Measurements from ENCODE around the gene IGFBP1.

The IGFBP1 gene

DNA sequence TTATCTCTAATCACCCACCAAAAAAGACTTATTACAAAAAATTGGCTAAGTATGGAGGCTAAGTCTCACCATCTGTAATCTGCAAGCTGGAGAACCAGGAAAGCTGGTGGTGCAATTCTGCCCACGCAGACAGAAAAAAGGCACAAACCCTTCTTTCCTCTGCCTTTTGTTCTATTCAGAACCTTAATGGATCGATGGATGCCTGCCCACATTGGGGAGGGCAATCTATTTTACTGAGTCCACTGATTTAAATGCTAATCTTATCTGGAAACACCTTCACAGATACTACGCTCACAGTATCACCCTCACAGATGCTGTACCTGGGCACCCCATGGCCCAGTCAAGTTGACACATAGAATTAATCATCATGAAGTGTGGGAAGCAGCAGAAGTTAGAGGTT, 22.6 kb downstream of the IGFBP1 start:
- no peak for DNase-seq

DNA sequence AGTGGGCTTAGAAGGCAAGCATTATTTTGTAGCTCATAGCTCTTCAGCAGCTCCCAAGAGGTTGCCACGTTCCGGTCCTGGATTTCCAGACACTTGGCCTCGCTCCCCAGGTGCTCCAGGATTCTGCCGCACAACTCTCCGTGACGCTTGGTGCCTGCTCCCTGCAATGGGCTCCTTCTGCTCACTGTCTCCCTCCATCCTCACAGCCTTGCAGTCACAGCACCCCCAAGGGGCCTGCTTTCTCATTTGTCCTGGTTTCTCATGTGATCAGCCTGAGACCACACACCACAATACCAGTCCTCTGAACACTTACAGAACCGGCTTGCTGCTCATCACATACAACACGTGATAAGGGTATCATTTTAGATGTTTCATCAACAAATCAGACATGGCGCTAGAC, 23.0 kb downstream of the IGFBP1 start:
- no peak for DNase-seq

DNA sequence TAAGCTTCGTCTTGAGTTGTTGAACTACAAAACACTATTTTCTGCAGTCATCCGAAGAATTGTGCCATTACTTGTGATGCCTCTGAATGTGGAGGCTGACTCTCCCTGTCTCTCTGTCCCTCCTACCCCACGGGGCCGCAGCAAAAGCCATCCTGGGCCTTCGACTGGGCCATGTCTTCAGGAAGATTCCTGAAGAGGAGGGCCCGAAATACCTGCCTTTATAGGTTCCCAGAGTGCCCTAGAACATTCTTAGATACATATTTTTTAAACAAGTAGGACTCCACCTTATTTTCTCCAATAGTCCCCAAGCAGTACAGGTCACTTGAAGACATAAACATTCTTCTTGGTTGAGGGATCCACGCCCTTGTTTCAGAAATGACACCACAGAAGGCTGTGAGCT, 24.7 kb downstream of the IGFBP1 start:
- DNase-seq: no peak

DNA sequence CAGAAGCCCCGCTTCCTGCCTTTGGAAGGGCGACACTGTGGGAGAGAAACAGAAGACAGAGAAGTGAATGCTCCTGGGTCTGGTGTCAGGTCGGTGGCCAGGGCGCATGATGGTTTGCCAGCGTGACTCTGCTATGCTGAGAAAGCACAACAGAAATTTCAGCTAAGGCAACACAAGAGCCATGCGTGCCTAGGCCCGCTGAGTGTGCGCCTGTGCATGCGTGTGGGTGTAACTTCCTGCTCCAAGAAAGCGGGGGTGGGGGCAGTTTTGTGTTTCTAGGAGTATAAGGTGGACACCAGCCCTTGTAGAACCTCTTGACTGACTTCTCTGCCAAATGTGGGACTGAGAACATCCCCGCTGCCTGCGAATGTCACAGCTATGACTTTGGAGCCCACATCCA, 26.6 kb downstream of the IGFBP1 start:
- DNase-seq: no peak

DNA sequence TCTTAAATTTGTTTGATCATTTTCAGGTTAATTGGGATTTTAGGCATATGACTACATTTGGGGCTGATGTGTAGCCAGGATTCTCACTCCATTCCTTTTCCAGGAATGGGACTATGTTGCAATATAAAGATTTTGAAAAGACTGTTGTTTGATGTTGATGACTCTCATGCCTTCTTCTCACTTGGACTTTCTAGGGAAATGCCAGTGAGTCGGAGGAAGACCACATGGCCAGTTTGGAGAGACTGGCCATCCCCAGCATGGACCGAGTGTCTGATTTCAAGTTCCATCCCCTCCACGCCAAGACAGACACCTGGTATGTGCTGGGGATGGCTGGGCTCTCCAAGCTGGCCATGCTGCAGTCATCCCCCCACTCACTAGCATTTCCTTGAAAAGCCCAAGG, 27.3 kb downstream of the IGFBP1 start:
- no peak for DNase-seq

DNA sequence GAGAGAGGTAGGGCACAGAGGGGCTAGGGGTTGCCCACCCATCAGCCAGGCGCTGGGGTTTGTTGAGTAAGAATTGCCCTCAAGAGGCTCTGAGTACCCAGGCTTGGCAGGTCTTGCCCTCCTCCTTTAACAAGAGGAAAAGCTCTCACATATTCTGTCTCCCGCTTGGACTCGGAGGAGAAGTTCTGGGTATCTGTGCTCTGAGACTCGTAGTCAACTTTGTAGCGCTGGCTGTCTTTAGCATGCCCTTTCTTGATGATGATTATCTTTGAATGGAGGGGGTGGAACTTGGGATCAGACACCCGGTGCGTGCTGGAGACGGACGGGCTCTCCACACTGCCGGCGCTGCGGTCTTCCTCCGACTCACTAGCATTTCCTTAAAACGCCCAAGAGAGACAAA, 28.8 kb downstream of the IGFBP1 start:
- no peak for DNase-seq

DNA sequence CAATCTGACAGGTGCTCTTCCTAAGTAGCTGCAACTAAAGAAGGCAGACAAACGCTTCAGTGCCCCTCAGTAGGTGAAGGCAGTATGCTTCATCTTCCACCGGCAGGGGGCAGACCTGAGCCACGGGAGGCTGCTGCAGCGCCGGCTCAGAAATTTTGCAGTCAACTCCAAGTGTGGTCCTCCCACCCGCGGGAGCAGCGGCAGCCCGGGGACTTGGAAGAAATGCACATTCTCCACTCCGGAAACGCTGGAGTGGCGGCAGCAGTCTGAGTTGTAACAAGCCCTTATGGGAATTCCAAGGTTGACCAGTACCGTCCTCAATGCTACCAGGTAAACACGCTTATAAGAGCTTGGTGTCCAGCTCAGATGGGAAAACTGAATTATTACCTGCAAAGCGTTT, 29.4 kb downstream of the IGFBP1 start:
- no peak for DNase-seq

DNA sequence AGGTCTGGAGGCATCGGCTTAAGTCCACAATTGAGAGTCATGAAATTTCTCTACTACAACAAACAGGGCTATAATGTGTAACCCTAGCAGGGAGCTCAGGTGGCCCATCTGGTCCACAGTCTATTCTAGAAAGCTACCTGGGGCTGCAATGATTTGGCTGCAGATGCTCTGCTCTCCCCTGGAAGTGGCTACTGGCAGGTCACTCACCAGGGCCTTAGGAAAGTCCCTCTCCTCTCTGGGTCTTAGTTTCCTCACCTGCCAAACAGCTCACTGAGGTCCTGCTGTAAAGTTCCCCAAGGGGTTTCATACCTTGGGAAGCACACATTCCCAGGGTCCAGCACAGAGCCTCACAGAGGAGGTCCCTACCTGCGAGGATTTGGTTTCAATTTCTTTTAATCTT, 30.3 kb downstream of the IGFBP1 start:
- no peak for DNase-seq

DNA sequence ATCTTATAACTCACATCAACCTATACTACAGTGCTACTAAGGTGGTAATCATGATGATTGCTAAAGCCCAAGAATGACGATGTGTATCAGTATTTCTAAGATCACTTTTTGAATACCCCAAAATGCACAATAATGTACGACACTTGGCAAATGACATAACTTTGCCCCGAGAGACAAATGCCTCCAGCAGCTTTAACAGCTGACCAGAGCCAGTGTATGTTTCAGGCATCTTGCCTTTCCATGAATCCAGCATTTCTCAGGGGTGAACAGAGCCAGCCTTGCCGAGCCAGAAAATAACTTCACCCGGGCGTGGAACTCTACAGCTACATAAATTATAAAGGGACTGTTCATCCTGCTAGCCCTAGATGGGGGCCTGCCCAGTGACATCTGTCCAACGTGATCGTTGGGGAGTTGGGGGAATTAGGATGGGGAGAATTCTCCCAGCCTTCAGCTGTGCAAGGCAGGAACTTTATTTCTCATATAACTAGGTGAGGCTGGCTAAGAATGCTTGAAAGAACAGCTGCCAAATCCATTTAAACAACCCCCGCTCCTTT, 31.0 kb downstream of the IGFBP1 start:
- DNase-seq: no peak

DNA sequence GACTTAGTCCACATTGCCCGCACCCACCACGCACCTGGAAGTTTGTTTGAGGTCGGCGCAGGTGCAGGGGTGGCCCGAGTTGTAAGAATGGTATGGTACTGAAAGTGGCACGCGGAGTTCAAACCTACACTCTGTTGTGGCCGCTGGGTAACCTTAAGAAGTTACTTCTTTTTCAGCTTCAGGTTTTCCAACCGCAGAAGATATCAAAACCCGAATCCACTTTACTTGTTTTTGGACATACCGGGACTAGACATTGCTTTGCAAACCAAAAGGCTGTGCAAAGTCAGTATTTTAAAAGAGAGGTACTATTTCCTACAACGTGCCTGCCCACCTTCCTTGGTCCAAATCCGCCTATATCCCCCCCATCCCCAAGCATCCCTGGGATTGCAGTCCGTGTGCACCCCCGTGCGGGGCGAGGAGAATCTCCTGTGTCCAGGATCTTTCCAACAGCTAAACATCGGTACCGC, 31.7 kb downstream of the IGFBP1 start:
- DNase-seq: no peak

DNA sequence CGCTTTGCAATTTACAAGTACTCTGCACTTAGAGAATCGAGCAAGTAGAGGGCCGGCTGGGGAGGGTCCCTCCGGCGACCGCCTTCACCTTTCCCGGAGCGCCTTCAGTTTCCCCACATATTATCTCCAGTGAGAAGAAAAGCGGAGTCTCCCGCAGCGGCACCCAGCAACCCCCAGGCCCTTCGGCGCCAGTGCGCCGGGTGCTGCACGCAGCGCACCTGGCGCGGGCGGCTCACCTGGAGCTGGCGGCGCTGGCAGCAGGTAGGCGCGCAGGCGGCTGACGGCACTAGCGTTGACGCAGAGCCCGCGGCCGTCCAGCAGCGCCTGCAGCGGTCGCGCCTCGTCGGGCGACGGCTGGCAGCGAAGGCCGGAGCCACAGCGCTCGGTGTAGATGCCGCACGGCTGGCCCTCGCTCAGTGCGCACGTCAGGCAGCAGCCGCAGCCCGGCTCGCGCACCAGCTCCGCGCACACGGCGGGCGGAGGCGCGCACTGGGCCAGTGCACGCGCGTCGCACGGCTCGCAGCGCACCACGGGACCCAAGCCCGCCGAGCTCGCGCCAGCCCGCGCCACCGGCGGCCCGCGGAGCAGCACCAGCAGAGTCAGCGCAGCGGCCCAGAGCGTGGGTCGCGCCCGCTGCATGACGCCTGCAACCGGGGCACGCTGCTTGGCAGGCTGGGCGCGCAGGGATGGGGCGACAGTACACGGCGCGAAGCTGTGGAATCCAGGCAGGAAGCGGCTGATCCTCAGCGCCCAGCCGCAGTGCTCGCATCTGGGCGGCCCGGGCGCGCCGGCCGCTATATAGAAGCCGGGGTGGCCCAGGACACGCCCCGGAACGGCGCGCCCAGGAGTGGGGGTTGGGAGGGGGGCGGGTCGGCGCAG, 32.5 kb downstream of the IGFBP1 start, which contains the start of gene IGFBP3:
Gene IGFBP3 (minus strand): TSS at position 771 of the 879 bp plus-strand sequence. CDS start 132 bp downstream, at position 639.
- DNase-seq: no peak

DNA sequence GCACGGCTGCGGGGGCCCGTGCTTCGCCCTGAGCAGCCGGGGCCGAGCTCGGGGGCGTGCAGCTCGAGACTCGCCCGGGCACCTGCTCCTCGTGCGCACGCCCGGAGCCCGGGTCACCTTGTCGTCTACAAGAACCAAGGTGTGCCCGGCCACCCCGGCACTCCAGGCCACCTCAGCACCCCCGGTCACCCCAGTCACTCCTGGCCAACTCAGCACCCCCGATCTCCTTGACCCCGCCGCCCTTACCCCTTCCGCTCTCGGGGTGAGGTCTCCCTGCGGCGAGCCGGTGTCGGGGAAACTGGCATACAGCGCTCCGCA, 33.1 kb downstream of the IGFBP1 start:
- DNase-seq: no peak

DNA sequence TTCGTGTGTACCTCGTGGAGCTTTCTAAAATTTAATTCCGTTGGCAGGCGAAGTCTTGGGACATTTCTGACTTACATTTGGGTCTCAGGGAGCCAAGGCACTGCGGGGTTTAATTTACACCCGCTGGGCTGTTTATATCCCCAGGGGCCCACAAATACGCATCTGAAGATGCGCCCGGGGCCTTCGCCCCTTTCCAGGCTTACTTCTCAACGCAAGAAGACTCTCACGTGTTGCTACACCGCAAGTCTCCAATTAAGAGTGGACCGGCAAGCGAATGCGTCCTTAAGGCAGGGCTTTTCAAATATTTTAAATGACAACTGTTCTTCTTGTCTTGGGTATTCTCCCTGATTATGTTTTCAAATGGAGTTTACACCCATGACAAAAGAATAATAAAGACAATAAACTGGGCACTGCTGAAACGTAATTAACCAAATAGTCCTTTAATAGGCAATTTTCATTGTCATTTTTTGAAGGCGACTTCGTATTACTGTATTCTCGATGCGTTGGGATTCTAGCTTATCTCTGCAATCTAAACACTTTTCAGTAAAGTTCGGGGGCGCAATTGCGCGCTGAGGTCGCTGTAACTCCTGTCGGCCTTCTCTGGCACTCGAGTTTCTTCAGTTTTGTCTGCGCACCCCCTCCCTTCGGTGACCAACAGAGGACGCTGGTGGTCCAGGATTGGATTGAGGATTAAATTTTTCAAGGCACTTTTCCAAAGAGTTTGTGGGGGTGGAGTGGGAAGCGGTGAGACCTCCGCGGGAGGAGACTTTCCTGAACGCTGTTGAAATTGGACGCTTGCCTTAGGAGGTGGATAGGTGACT, 33.6 kb downstream of the IGFBP1 start:
- no peak for DNase-seq

DNA sequence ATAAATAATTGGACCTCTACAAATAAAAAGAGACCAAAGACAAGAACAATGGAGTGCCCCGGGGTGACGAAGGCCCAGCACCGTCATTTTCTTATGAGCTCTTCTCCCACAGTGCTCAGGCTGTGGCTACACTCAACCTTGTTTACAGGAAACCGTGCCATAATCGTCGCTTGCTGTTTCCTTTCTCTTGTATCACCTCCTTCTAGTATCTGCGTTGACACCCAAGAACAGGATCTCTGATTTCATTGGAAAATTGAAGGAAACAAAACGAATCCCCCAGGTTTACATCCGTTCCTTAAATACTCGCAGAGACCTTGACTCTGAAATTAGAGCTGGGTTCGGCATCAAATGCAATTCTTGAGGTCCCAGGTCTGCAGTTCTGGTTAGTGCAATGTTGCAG, 34.5 kb downstream of the IGFBP1 start:
- DNase-seq: no peak

DNA sequence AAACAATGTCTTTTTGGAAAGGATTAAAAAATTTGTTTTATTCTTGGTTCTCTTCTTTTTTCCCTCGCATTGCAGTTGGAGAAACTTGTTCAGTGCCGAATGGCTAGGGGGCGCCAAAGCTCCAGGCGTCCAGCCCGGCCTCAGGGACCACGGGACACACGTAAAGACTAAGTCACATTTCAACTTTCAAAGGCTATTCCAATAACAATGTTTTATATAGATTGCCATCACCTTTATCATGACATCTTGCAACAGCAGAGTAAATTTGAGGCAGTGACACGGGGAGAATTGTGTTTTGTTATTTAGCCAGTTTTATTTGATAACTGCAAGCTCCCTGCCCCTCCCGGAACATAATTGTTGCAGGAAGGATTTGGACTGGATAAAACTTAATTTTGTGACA, 35.0 kb downstream of the IGFBP1 start:
- DNase-seq: no peak

DNA sequence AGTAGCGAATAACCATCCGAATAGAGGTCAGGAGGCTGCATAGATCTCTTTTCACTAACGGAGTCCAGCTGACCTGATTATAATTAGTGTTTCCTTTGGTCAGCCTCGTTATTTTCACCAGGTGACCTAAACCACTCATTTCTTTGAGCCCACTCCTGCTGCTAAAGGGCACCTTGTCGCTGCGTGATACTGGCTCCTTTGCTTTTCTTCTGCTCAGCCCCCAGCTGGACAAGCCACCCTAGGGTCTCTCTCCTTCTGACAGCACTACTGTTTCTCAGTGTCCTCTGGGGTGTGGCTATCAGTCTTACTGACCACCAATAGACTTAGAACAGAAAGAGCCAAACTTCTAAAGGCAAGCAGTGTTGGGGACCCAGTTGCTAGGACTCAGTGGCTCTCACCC, 35.5 kb downstream of the IGFBP1 start:
- DNase-seq: no peak

DNA sequence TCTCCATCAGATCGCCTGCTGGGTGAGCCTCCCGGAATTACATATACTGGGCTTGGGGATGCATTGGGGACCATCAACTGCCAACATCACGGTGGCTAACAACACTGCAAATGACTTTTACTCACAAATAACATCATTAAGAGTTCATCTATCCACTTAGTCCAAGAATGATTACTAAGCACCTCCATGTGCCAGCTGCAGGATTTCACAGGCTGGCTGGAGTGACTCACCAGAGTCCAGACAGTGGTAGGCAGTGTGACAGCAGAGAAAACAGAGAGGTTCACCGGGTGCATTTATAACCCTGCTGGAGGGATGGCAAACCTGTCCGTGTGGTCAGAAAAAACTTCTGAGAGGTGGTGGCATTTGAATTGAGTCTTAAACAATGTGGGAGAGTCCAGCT, 36.0 kb downstream of the IGFBP1 start:
- no peak for DNase-seq

DNA sequence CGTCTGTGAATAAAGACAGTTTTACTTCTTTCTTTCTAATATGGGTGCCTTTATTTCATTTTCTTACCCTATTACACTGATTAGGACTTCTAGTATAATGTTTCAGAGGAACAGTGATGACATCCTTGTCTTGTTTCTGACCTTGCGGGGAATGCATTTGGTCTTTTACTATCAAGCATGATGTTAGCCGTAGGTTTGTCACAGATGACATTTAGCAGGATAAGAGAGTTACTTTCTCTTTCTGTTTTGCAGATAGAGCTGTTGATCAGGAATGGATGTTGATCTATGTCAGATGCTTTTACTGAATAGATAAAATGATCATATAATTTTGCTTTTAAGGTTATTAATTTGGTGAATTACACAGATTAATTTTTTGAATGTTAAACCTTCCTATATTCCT, 39.4 kb downstream of the IGFBP1 start:
- DNase-seq: no peak

DNA sequence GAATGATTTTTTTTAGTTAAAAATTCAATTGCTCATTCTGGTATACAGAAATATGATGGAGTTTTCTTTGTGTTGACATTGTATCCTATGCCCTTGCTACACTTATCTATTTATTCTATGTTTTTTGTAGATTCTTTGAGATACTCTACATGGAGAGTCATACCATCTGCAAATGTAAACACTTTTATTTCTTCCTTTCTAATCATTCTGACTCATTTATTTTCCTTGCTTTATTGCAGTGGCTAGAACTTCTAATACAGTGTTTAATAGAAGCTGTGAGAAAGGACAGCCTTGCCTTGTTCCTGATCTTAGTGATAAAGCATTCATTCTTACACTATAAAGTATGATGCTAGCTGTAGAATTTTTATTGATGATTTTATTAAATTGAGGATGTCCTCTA, 42.7 kb downstream of the IGFBP1 start:
- DNase-seq: no peak

DNA sequence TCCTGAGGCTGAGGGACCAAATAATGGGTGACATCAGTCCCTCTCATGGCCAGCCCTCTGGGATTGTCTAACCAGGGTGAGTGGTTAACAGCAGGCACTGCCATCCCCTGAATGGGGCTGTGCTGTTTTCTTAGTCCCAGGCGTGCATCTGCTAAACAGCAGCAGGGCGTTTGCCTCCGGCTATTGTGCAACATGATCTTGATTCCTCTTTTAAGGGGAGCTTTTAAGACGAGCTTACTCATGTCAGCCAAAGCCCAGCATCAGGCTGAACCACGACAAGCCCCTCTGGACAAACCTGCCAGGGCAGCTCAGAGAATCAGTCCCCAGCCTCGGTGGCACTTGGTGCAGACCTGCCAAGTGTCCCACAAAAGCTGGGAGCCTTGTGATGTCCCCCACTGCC, 49.0 kb downstream of the IGFBP1 start:
- no peak for DNase-seq

DNA sequence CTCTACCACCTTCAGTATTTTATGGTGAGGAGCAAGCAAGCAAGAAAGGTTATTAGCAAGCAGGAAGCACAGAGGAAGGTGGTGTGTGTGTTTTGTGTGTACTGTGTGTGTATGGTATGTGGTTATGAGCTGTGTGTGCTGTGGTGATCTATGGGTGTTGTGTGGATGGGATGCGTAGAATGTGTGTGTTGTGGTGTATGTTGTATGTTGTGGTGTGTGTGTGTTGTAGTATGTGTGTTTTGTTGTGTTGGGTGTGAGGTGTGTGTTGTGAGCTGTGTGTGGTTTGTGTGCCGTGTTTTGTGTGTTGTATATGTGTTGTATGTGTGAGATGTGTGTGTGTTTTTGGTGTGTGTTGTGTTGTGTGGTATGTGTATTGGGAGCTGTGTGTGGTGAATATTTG, 49.6 kb downstream of the IGFBP1 start:
- DNase-seq: no peak

DNA sequence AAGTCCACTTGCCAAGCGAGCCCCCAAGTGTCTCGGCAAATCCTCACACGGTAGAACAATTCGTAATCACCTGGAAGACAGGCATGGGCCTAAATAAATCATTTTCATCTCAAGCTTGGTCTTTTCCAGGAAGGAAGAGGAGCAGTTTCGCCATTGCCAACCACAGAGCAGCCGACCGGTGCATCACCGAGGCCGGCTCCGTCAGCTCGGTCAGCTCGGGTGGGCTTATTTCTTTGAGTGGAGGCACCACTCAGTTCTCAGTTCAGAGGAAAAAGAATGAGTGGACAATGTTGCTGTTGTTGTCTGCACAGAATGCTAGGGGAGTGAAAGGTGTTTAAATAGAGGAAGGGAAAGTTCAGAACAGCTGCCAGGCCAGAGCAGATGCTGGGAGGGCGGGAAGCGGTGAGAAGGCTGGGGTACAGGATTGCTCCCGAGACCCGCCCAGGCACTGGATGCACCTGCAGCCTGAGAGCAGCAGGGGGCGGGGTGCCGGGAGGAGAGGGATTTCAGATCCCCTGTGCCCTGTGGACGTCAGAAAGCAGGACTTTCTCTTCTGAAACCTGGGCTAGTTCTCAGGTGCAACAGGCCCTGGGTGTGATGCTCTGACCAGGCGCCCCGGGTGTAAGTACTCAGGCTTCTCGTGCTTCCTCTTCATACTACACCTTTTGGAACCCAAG, 50.5 kb downstream of the IGFBP1 start:
- no peak for DNase-seq

DNA sequence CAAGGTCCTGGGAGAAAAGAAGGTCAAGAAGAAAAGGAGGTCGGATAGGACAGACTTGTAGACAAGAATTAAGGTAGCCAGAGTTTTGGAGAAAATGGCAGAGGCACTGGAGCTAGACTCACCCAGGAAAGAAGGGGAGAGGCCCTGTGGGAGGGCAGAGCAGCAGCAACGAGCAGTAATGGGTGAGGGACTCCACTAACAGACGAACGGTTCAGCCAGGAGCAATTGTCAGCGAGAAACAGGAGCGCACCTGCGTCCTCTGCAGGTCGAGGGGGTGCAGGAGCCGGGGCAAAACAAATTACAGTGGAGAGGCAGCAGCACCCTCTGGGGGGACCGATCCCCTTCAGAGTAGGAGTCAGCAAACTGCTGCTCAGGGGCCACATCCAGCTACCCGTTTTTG, 51.3 kb downstream of the IGFBP1 start:
- no peak for DNase-seq
